Nephron (organoid): ENCODE results near the gene TTC21B.
A peak's percentile ranks its signal among the peaks of the same experiment; 100 is the strongest.

Experiments used
- H3K27ac Mint-ChIP-seq, 3 experiments: 2 replicates each; pipeline ENCODE4 v1.8.0; 2020; ENCODE audit warnings: mixed read lengths in 3 of 3, mild to moderate bottlenecking in 2 of 3, moderate library complexity in 1 of 3
- H3K27me3 Mint-ChIP-seq: 2 replicates; pipeline ENCODE4 v1.8.0; 2021; ENCODE audit warnings: low read depth, mild to moderate bottlenecking, moderate library complexity, mixed read lengths
- H3K36me3 Mint-ChIP-seq: 2 replicates; pipeline ENCODE4 v1.8.0; 2020; ENCODE audit warnings: low read depth, mixed read lengths
- H3K4me1 Mint-ChIP-seq: 2 replicates; pipeline ENCODE4 v1.8.0; 2020; ENCODE audit warnings: mixed read lengths
- H3K4me3 Mint-ChIP-seq, 3 experiments: 2 replicates each; pipeline ENCODE4 v1.8.0; 2020; ENCODE audit warnings: mild to moderate bottlenecking in 3 of 3, mixed read lengths in 3 of 3, moderate library complexity in 2 of 3
- H3K9me3 Mint-ChIP-seq: 2 replicates; pipeline ENCODE4 v1.8.0; 2020; ENCODE audit warnings: mixed read lengths
- TF ChIP-seq, protein P1 (sequence below), 3 experiments: fragments of 200-600 bp; sonication (generic); IDR thresholded peaks; one replicate each; pipeline ENCODE4 v1.5.0; 2021; ENCODE audit warnings: antibody characterized with exemption in 3 of 3; ENCODE audit not compliant: unreplicated experiment in 3 of 3

Gene TTC21B

GRCh38 chr2:165877565-165878550 lies 75.7 kb downstream of the TTC21B start:
- TF ChIP-seq, protein P1, sequence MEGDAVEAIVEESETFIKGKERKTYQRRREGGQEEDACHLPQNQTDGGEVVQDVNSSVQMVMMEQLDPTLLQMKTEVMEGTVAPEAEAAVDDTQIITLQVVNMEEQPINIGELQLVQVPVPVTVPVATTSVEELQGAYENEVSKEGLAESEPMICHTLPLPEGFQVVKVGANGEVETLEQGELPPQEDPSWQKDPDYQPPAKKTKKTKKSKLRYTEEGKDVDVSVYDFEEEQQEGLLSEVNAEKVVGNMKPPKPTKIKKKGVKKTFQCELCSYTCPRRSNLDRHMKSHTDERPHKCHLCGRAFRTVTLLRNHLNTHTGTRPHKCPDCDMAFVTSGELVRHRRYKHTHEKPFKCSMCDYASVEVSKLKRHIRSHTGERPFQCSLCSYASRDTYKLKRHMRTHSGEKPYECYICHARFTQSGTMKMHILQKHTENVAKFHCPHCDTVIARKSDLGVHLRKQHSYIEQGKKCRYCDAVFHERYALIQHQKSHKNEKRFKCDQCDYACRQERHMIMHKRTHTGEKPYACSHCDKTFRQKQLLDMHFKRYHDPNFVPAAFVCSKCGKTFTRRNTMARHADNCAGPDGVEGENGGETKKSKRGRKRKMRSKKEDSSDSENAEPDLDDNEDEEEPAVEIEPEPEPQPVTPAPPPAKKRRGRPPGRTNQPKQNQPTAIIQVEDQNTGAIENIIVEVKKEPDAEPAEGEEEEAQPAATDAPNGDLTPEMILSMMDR (IDR thresholded peaks at IDR 0.05; ENCODE audit: unreplicated experiment in 3 of 3), result no peak
- Mint-ChIP-seq H3K4me3 (no peak overlapping the region), H3K9me3 (no peaks in the 10 kb centered on the region), H3K36me3 (peaks cover 27% of the 10 kb centered on the region), H3K27me3 (no peaks in the 10 kb centered on the region), H3K27ac (no peak overlapping the region), H3K4me1 (no peaks in the 10 kb centered on the region)

GRCh38 chr2:165876712-165877111 lies 76.9 kb downstream of the TTC21B start:
- no peaks in the 10 kb centered on the region for H3K27me3 Mint-ChIP-seq
- peaks cover 2% of the 10 kb centered on the region for H3K4me1 Mint-ChIP-seq
- H3K4me3 Mint-ChIP-seq, result no peak overlapping the region
- TF ChIP-seq, protein P1 (IDR thresholded peaks at IDR 0.05; ENCODE audit: unreplicated experiment in 3 of 3), result no peak
- no peak overlapping the region for H3K27ac Mint-ChIP-seq
- H3K36me3 Mint-ChIP-seq, result peaks cover 21% of the 10 kb centered on the region
- H3K9me3 Mint-ChIP-seq, result no peaks in the 10 kb centered on the region

GRCh38 chr2:165876269-165876668 lies 77.3 kb downstream of the TTC21B start:
- peaks cover 23% of the 10 kb centered on the region for H3K36me3 Mint-ChIP-seq

DNA sequence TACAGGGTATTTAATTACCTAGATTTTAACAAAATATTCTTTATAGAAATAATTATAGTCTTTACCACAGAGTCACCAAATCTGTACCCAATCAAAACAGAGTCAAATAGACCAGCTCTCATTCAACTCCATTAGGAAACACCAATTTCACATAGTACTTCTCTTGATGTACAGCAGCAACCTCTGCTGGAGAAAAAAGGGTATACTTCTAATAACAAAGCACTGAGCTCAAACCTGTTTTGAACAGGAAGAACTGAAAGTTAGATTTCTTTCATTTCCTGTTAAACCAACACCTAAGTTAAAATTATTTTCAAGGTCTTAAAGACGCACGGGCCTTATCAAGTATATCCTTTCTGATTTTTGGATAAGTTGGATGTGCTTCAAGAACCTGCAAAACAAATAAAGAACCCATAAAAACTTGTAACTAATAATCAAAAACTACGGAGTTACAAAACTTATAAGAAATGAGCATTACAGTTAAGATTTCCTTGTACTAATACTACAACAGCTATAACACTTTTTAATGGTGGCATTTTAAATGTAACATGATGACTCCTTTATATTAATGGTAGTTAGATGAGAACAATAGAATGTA lies 79.0 kb downstream of the TTC21B start:
- Mint-ChIP-seq H3K4me3 (no peak overlapping the region), H3K27ac (peak overlapping the region in 2 of 3 experiments; percentile 63 to 82), H3K27me3 (no peaks in the 10 kb centered on the region), H3K36me3 (peaks cover 21% of the 10 kb centered on the region), H3K9me3 (no peaks in the 10 kb centered on the region), H3K4me1 (peaks cover 16% of the 10 kb centered on the region)
- TF ChIP-seq, protein P1 (IDR thresholded peaks at IDR 0.05; ENCODE audit: unreplicated experiment in 3 of 3), result peak; percentile 73 to 75 (median 74)

More at GRCh38 chr2:165876269-165876668, 77.3 kb downstream of the TTC21B start:
- TF ChIP-seq, protein P1 (IDR thresholded peaks at IDR 0.05; ENCODE audit: unreplicated experiment in 3 of 3), result no peak
- Mint-ChIP-seq H3K27me3 (no peaks in the 10 kb centered on the region), H3K9me3 (no peaks in the 10 kb centered on the region), H3K4me3 (no peak overlapping the region), H3K4me1 (peaks cover 6% of the 10 kb centered on the region), H3K27ac (peak overlapping the region in 1 of 3 experiments; percentile 19)

- Mint-ChIP-seq H3K4me1 (peaks cover 37% of the 10 kb centered on the region), H3K27me3 (no peaks in the 10 kb centered on the region), H3K27ac (no peak overlapping the region), H3K9me3 (no peaks in the 10 kb centered on the region), H3K36me3 (peaks cover 21% of the 10 kb centered on the region), H3K4me3 (no peak overlapping the region)
- TF ChIP-seq, protein P1 (IDR thresholded peaks at IDR 0.05; ENCODE audit: unreplicated experiment in 3 of 3), result no peak
Observed at GRCh38 chr2:165872101-165872791, 81.3 kb downstream of the TTC21B start.
